ENCODE measurements around the gene MSRB1.

The MSRB1 gene

DNA sequence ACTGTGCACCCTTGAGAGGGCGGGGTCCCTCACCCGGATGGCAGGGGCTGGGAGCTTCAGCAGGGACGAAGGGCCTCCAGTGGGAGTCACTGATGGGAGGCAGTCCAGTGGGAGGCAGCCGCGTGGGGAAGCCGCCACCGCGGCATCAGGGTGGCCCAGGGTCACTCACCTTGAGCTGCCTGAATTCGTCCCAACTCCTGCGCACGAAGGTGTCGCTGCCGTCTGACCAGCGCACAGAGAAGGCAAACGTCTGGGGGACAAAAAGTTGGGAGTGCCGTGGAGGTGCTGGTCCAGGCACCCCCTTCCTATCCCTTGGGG is 37.7 kb upstream of the MSRB1 start:
- no peaks in the 10 kb centered on the region for H3K9me3 ChIP-seq (ENCODE audit: low read length)
- no peaks in the 10 kb centered on the region for H4K20me1 ChIP-seq (ENCODE audit: insufficient read depth, low read length)
- H3K9ac ChIP-seq (ENCODE audit: low read length) = no peak overlapping the region
- H3K4me2 ChIP-seq (ENCODE audit: low read length) = no peak overlapping the region
- no peaks in the 10 kb centered on the region for H3K9me2 ChIP-seq (ENCODE audit: low read depth, low read length)
- peaks cover 35% of the 10 kb centered on the region for H3K36me3 ChIP-seq (ENCODE audit: insufficient read depth, low read length)
- H3F3A ChIP-seq (ENCODE audit: insufficient read depth, low read length) = no peaks in the 10 kb centered on the region
- no peaks in the 10 kb centered on the region; the same call in 1 of the 2 replicates for H3K27me3 ChIP-seq (ENCODE audit: insufficient read depth, low read length)
- H3K4me1 ChIP-seq (ENCODE audit: insufficient read depth, low read length, severe bottlenecking) = peaks cover 22% of the 10 kb centered on the region
- H2AFZ ChIP-seq (ENCODE audit: low read length) = no peak overlapping the region
- no peaks in the 10 kb centered on the region for H3K79me2 ChIP-seq (ENCODE audit: insufficient read depth, low read length)
- H3K27ac ChIP-seq (ENCODE audit: low read depth, low read length, poor library complexity, severe bottlenecking) = no peak overlapping the region
- H3K4me3 ChIP-seq (ENCODE audit: low read depth, low read length, poor library complexity, severe bottlenecking) = no peak overlapping the region
- TF ChIP-seq EZH2 (IDR thresholded peaks at IDR 0.05; ENCODE audit: borderline replicate concordance, low read length) = no peak
- TF ChIP-seq, protein P1, sequence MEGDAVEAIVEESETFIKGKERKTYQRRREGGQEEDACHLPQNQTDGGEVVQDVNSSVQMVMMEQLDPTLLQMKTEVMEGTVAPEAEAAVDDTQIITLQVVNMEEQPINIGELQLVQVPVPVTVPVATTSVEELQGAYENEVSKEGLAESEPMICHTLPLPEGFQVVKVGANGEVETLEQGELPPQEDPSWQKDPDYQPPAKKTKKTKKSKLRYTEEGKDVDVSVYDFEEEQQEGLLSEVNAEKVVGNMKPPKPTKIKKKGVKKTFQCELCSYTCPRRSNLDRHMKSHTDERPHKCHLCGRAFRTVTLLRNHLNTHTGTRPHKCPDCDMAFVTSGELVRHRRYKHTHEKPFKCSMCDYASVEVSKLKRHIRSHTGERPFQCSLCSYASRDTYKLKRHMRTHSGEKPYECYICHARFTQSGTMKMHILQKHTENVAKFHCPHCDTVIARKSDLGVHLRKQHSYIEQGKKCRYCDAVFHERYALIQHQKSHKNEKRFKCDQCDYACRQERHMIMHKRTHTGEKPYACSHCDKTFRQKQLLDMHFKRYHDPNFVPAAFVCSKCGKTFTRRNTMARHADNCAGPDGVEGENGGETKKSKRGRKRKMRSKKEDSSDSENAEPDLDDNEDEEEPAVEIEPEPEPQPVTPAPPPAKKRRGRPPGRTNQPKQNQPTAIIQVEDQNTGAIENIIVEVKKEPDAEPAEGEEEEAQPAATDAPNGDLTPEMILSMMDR (IDR thresholded peaks at IDR 0.05; ENCODE audit: low read length) = no peak

DNA sequence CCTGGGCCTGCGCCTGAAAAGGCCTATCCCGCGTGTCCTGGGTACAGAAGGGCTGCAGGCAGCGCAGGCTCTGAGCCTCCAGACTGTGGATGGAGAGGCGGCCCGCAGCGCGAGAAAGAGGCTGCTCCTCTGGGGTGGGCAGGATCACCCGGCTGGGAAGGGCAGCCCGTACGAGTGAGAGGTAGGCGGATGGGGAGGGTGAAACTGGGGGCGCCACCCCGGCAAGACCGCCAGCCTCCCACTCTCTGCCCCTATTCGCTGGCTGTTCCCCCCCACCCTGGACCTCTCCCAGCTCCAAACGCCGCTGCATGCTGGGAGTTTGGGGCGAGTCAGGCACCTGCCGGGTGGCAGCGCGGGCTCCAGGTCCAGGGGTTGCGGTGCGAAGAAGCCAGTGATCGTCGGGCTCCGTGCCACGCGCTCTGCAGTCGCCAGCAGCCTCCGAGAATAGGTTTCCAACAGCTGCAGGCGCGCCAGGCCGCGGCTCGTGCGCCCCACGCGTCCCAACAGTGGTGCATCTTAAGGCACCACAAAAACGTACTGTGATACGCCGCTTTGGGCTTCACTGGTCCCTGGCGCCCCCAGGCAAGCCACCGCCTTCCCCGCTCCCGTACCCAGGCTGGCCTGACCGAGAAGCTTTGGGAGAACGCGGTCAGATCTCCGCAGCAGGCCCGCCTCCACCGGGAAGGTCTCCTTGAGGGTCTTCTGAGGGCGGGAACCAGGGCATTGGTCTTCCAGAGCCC is 37.2 kb upstream of the MSRB1 start:
- no peak overlapping the region for H3K4me2 ChIP-seq (ENCODE audit: low read length)
- no peak overlapping the region for H2AFZ ChIP-seq (ENCODE audit: low read length)
- no peaks in the 10 kb centered on the region for H3F3A ChIP-seq (ENCODE audit: insufficient read depth, low read length)
- H4K20me1 ChIP-seq (ENCODE audit: insufficient read depth, low read length) = no peaks in the 10 kb centered on the region
- H3K27ac ChIP-seq (ENCODE audit: low read depth, low read length, poor library complexity, severe bottlenecking) = no peak overlapping the region
- H3K9ac ChIP-seq (ENCODE audit: low read length) = no peak overlapping the region
- H3K4me1 ChIP-seq (ENCODE audit: insufficient read depth, low read length, severe bottlenecking) = peaks cover 19% of the 10 kb centered on the region
- H3K9me3 ChIP-seq (ENCODE audit: low read length) = no peaks in the 10 kb centered on the region
- peaks cover 37% of the 10 kb centered on the region for H3K36me3 ChIP-seq (ENCODE audit: insufficient read depth, low read length)
- no peaks in the 10 kb centered on the region for H3K9me2 ChIP-seq (ENCODE audit: low read depth, low read length)
- H3K79me2 ChIP-seq (ENCODE audit: insufficient read depth, low read length) = no peaks in the 10 kb centered on the region
- no peak for TF ChIP-seq EZH2 (IDR thresholded peaks at IDR 0.05; ENCODE audit: borderline replicate concordance, low read length)
- no peaks in the 10 kb centered on the region; the same call in 1 of the 2 replicates for H3K27me3 ChIP-seq (ENCODE audit: insufficient read depth, low read length)
- H3K4me3 ChIP-seq (ENCODE audit: low read depth, low read length, poor library complexity, severe bottlenecking) = no peak overlapping the region

DNA sequence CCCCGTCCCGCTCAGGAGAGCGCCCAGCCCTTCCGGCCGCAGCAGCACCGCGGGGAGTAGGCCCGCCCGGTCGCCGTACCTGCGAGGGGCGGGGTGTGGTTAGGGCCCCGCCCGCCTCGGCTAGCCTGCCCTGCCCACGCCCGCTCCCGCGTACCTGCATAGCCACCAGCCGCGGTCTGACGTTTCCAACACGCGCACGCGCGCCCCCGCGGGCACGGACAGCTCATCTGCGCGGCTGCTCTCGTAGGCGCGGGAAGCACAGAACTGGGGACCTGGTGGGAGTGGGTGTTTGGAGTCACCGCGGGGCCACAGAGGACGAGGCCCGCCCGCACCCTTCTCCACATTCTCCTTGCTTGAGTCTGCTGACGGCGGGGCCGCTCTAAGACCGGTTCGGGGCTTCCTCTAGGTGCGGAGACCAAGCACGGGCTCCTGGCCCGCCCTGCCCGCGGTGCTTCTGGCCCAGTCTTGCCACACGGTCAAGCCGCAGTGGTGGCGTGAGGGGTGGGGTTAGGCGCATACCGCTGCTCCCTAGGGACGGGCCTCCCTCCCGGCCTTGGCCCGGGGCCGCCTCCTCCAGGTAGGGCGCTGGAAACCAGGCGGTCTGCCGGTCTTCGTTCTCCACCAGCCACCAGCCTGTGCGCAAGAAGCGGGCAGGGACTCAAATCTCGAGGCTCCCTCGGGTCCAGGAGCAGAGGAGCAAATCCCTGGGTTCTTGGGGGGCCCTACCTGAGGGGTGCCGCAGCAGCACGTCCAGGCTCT is 36.5 kb upstream of the MSRB1 start:
- Histone ChIP-seq H3K79me2 (ENCODE audit: insufficient read depth, low read length) (no peaks in the 10 kb centered on the region), H4K20me1 (ENCODE audit: insufficient read depth, low read length) (no peaks in the 10 kb centered on the region), H3K9me2 (ENCODE audit: low read depth, low read length) (no peaks in the 10 kb centered on the region), H3K27me3 (ENCODE audit: insufficient read depth, low read length) (no peaks in the 10 kb centered on the region; the same call in 1 of the 2 replicates), H3K4me2 (ENCODE audit: low read length) (no peak overlapping the region), H2AFZ (ENCODE audit: low read length) (no peak overlapping the region), H3K4me1 (ENCODE audit: insufficient read depth, low read length, severe bottlenecking) (peaks cover 12% of the 10 kb centered on the region), H3K9ac (ENCODE audit: low read length) (no peak overlapping the region), H3K27ac (ENCODE audit: low read depth, low read length, poor library complexity, severe bottlenecking) (no peak overlapping the region), H3K9me3 (ENCODE audit: low read length) (no peaks in the 10 kb centered on the region), H3F3A (ENCODE audit: insufficient read depth, low read length) (no peaks in the 10 kb centered on the region), H3K4me3 (ENCODE audit: low read depth, low read length, poor library complexity, severe bottlenecking) (no peak overlapping the region), H3K36me3 (ENCODE audit: insufficient read depth, low read length) (peaks cover 45% of the 10 kb centered on the region)
- no peak for TF ChIP-seq EZH2 (IDR thresholded peaks at IDR 0.05; ENCODE audit: borderline replicate concordance, low read length)
- TF ChIP-seq, protein P1 (IDR thresholded peaks at IDR 0.05; ENCODE audit: low read length) = no peak

Measured in OCI-LY1 (cell line).